Body of pancreas (tissue), 4 donors: ENCODE measurements around the gene GALNT16. TPM values are rescaled to one million over a fixed set of nuclear protein-coding genes. Genes with fewer than 3 reads are reported as not detected.

Source experiments
- ATAC-seq: fragments of 150-250 bp; one replicate; pipeline ENCODE4 v1.9.1; 2016
- DNase-seq, 4 donors: peaks; one replicate each; pipeline ENCODE4 v3.0.0-alpha.2; 2019
- H3K27ac ChIP-seq, 4 donors: fragments of 200-600 bp; sonication (generic); 1 replicate in 3 of 4; 2 replicates in 1 of 4; pipeline versions ENCODE4 v1.5.1 to v1.6.1; 2016 to 2019; ENCODE audit warnings: mild to moderate bottlenecking in 1 of 4, mixed read lengths in 1 of 4, moderate library complexity in 1 of 4
- H3K27me3 ChIP-seq, 2 donors: fragments of 200-600 bp; sonication (generic); one replicate each; pipeline ENCODE4 v1.6.0; 2016; ENCODE audit warnings: mild to moderate bottlenecking in 1 of 2
- H3K36me3 ChIP-seq, 2 donors: fragments of 200-600 bp; sonication (generic); replicated peaks in 1 of 2; 2 replicates each; pipeline ENCODE4 v1.5.1; 2016; ENCODE audit warnings: low read depth in 2 of 2; ENCODE audit not compliant: insufficient read depth in 1 of 2
- H3K4me1 ChIP-seq: fragments of 200-600 bp; sonication (generic); one replicate; pipeline ENCODE4 v1.6.0; 2016
- H3K4me3 ChIP-seq, 2 donors: fragments of 200-600 bp; sonication (generic); 1 replicate in 1 of 2; 2 replicates in 1 of 2; pipeline ENCODE4 v1.5.1; 2016 to 2019
- H3K9me3 ChIP-seq, 3 donors: fragments of 200-600 bp; sonication (generic); 1 replicate in 2 of 3; 2 replicates in 1 of 3; pipeline ENCODE4 v1.5.1; 2016
- CTCF ChIP-seq, 7 experiments: fragments of 450-650 bp in 4 of 7; fragments of 200-600 bp in 3 of 7; sonication (generic) in 3 of 7; IDR thresholded peaks; one replicate each; pipeline ENCODE4 v1.5.1; 2016 to 2019; ENCODE audit warnings: antibody characterized with exemption in 7 of 7
- POLR2A ChIP-seq, 3 donors: fragments of 450-650 bp; IDR thresholded peaks; one replicate each; pipeline ENCODE4 v1.6.1; 2016; ENCODE audit warnings: antibody characterized with exemption in 3 of 3, mild to moderate bottlenecking in 2 of 3
- WGBS, 2 donors: methylation state at CpG; one replicate each; pipeline ENCODE4 v1.1.5; 2017; 5-methylcytosine and 5-hydroxymethylcytosine counted together
- intact Hi-C: fragments of 100-400 bp; cut with DNase I; formaldehyde crosslinking; loops from one replicate; pipeline ENCODE4 v1.15.1; 2023
- total RNA-seq, 2 donors: library from RNA; depleted of rRNA; stranded (reverse); fragments of >200 nt; gene quantifications; one replicate each; pipeline ENCODE4 v1.1.0, GENCODE V29; 2016

Gene GALNT16
- total RNA-seq, 2 donors from 2014 or later = 1.3 to 5.6 TPM

- intact Hi-C loops = no loop called here
- Histone ChIP-seq H3K27ac (no peak overlapping the region), H3K9me3 (no peaks in the 10 kb centered on the region), H3K27me3 (no peaks in the 10 kb centered on the region), H3K4me3 (no peak overlapping the region), H3K36me3 (no peaks in the 10 kb centered on the region), H3K4me1 (no peaks in the 10 kb centered on the region)
- ATAC-seq (no peak), DNase-seq (no peak)
- TF ChIP-seq POLR2A (IDR thresholded peaks at IDR 0.05) = no peak
- no peak for TF ChIP-seq CTCF (IDR thresholded peaks at IDR 0.05)
- WGBS, 2 donors = 80 to 81% methylated on average over 11 of the region's 11 CpGs
These were observed 39.5 kb downstream of the GALNT16 start for GRCh38 chr14:69299286-69300035.

GRCh38 chr14:69300601-69301221 is 40.8 kb downstream of the GALNT16 start:
- H3K9me3 ChIP-seq = no peaks in the 10 kb centered on the region
- ATAC-seq (no peak), DNase-seq (no peak)
- H3K36me3 ChIP-seq = no peaks in the 10 kb centered on the region
- no peaks in the 10 kb centered on the region for H3K4me1 ChIP-seq
- intact Hi-C loops = no loop called here
- H3K27me3 ChIP-seq = no peaks in the 10 kb centered on the region
- TF ChIP-seq CTCF (IDR thresholded peaks at IDR 0.05) (no peak), POLR2A (IDR thresholded peaks at IDR 0.05) (no peak)
- 65 to 72% methylated on average over 4 of the region's 4 CpGs for WGBS, 2 donors
- H3K27ac ChIP-seq = no peak overlapping the region
- no peak overlapping the region for H3K4me3 ChIP-seq

GRCh38 chr14:69303086-69303485 is 43.1 kb downstream of the GALNT16 start:
- Histone ChIP-seq H3K36me3 (no peaks in the 10 kb centered on the region), H3K27me3 (no peaks in the 10 kb centered on the region), H3K4me3 (no peak overlapping the region), H3K4me1 (no peaks in the 10 kb centered on the region), H3K27ac (no peak overlapping the region), H3K9me3 (no peaks in the 10 kb centered on the region)
- ATAC-seq = no peak
- 78 to 93% methylated on average over 2 of the region's 2 CpGs for whole genome bisulfite sequencing, 2 donors
- no peak for DNase-seq
- intact Hi-C loops = no loop called here
- TF ChIP-seq CTCF (IDR thresholded peaks at IDR 0.05) = no peak
- no peak for TF ChIP-seq POLR2A (IDR thresholded peaks at IDR 0.05)

GRCh38 chr14:69312608-69313007 is 52.6 kb downstream of the GALNT16 start:
- Histone ChIP-seq H3K36me3 (no peaks in the 10 kb centered on the region), H3K4me1 (no peaks in the 10 kb centered on the region), H3K9me3 (no peaks in the 10 kb centered on the region), H3K27me3 (no peaks in the 10 kb centered on the region), H3K27ac (no peak overlapping the region), H3K4me3 (no peak overlapping the region)
- intact Hi-C loops = no loop called here
- ATAC-seq (no peak), DNase-seq (no peak)
- WGBS, 2 donors = 91 to 96% methylated on average over 5 of the region's 5 CpGs
- TF ChIP-seq CTCF (IDR thresholded peaks at IDR 0.05) (no peak), POLR2A (IDR thresholded peaks at IDR 0.05) (no peak)
